T-helper 1 cell treated with Interleukin-12 subunit alpha and Interleukin-12 subunit beta and Interleukin-4 antibody, amounts not matched to agents 30 μg/mL and 1 μg/mL, for 36 hours (primary cell): Measurements from ENCODE around the gene DNM2.

Source experiments
- H3K27ac Mint-ChIP-seq: one replicate; pipeline ENCODE4 v1.8.0; 2021; ENCODE audit warnings: mild to moderate bottlenecking, mixed read lengths
- H3K27me3 Mint-ChIP-seq: one replicate; pipeline ENCODE4 v1.8.0; 2021; ENCODE audit warnings: low read depth, mixed read lengths
- H3K36me3 Mint-ChIP-seq: one replicate; pipeline ENCODE4 v1.8.0; 2021; ENCODE audit warnings: low read depth, mixed read lengths
- H3K4me1 Mint-ChIP-seq: one replicate; pipeline ENCODE4 v1.8.0; 2021; ENCODE audit warnings: low read depth, mixed read lengths
- H3K4me3 Mint-ChIP-seq: one replicate; pipeline ENCODE4 v1.8.0; 2021; ENCODE audit warnings: mild to moderate bottlenecking, moderate library complexity, mixed read lengths
- H3K9me3 Mint-ChIP-seq: one replicate; pipeline ENCODE4 v1.8.0; 2021; ENCODE audit warnings: mixed read lengths

Gene DNM2

DNA sequence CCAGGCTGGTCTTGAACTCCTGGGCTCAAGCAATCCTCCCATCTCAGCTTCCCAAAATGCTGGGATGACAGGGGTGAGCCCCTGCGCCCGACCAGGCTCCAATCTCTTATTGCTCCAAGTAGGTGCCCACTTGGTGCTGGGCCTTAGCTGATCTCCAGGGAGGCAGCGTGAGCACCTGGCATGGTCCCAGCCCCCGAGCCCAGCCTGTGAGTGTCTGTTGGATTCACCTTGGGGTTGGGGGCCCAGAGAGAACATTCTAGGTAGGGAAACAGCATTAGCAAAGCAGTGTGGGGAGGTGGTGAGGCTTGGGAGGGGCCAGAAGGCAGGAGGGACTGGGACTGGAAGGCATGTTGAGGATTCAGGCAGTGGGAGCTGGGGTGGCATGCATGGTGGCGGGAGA lies 45.5 kb downstream of the DNM2 start:
- H3K36me3 Mint-ChIP-seq = peaks cover 43% of the 10 kb centered on the region
- H3K27ac Mint-ChIP-seq = peak overlapping the region; percentile 94
- peaks cover 7% of the 10 kb centered on the region for H3K9me3 Mint-ChIP-seq
- peaks cover 64% of the 10 kb centered on the region for H3K4me1 Mint-ChIP-seq
- H3K27me3 Mint-ChIP-seq = no peaks in the 10 kb centered on the region
- peak overlapping the region; percentile 40 for H3K4me3 Mint-ChIP-seq

DNA sequence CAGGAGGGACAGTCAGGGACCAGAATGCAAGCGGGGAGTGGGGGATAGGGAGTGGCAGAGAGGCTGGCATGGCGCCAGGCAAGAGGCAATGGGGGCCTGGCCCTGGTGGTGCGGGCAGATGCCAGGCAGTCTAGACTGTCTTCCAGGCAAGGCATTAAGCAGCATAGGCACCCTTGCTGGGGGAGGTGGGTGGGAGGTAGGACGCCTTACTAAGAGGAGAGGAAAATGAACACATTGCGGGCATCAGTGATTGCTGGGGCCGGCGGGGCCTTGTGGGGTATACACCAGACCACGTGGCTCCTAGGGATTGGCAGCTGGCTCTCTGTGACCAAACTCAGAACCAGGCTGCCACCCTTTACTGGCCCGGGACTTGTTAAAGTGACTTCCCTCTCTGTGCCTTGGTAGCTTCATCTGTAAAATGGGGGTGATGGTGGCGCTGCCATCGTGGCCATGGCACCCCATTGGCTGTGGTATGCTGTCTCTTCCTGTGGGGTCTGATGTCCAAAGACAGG lies 46.0 kb downstream of the DNM2 start:
- Mint-ChIP-seq H3K27ac (peak overlapping the region; percentile 94), H3K4me3 (peak overlapping the region; percentile 40), H3K4me1 (peaks cover 67% of the 10 kb centered on the region), H3K9me3 (peaks cover 4% of the 10 kb centered on the region), H3K36me3 (peaks cover 43% of the 10 kb centered on the region), H3K27me3 (no peaks in the 10 kb centered on the region)

DNA sequence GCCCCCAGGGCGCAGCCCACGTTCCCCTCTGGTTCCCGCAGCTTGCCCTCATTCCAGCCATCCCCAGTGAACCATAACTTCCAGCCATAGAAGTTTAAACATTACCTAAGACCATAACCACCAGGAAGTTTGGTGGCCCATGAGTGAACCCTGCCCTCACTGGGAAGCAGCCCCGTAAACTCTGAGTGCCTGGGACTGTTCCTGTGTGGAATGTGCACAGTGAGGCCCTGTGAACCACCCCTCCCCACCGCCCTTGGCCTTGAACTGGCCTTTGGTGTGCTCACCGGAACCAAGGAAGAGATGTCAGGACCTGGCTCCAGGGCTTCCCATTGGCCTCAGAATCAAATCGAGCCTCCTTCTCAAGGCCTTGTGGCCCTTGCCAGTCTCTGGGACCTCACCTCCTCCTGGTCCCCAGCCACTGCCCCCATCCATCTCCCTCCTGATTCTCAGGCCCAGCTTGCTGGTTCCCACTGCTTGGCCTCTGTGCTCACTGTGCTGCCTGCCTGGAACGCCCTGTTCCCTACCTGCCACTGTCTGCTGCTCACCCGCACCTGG lies 46.5 kb downstream of the DNM2 start:
- Mint-ChIP-seq H3K4me3 (peak overlapping the region; percentile 50), H3K27me3 (no peaks in the 10 kb centered on the region), H3K4me1 (peaks cover 67% of the 10 kb centered on the region), H3K27ac (peak overlapping the region; percentile 94), H3K9me3 (no peaks in the 10 kb centered on the region), H3K36me3 (peaks cover 42% of the 10 kb centered on the region)

- no peaks in the 10 kb centered on the region for H3K9me3 Mint-ChIP-seq
- H3K27ac Mint-ChIP-seq = peak overlapping the region; percentile 20
These were observed 48.3 kb downstream of the DNM2 start for GRCh38 chr19:10766049-10766623.

DNA sequence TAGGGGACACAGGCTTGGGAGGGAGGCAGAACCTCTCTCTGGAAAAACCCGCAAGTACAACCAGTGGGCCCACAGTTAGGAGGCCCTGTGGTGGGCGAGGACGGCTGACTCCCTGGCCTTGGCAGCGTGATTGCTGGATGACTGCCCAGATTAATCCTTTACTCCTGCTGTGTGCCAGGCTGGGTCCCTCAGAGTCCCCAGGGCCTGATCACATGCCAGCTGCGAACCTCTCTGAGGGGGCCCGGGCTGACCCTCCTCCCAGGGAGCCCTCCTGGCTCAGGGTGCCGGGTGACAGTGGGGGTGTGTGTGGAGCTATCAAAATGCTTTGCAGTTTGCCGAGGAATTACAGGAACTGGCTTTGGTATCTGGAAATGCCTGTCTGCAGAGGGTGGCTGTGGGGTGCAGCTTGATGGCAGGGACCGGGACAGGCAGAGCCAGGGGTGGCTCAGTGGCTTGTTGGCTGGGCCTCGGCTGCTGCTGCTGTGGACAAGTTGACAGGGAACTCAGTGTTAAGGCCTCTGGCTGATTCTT lies 48.9 kb downstream of the DNM2 start:
- peak overlapping the region; percentile 20 for H3K27ac Mint-ChIP-seq
- H3K9me3 Mint-ChIP-seq = no peaks in the 10 kb centered on the region
- no peaks in the 10 kb centered on the region for H3K27me3 Mint-ChIP-seq
- peaks cover 35% of the 10 kb centered on the region for H3K36me3 Mint-ChIP-seq
- no peak overlapping the region for H3K4me3 Mint-ChIP-seq
- peaks cover 63% of the 10 kb centered on the region for H3K4me1 Mint-ChIP-seq

More at GRCh38 chr19:10766049-10766623, 48.3 kb downstream of the DNM2 start:
- Mint-ChIP-seq H3K4me1 (peaks cover 67% of the 10 kb centered on the region), H3K27me3 (no peaks in the 10 kb centered on the region), H3K4me3 (no peak overlapping the region), H3K36me3 (peaks cover 40% of the 10 kb centered on the region)

DNA sequence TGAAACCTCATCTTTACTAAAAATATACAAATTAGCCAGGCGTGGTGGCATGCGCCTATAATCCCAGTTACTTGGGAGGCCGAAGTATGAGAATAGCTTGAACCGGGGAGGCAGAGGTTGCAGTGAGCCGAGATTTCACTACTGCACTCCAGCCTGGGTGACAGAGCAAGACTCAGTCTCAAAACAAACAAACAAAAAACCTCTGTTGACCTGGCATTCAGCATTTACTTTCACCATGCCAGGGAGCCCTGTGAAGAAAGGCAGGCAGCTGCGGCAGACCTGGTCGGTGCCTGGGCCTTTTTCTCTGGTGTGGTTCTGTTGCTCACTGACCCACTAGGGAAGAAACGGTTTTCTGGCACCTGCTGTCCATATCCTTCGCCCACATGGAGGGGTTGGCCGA lies 49.8 kb downstream of the DNM2 start:
- no peak overlapping the region for H3K4me3 Mint-ChIP-seq
- H3K36me3 Mint-ChIP-seq = peaks cover 31% of the 10 kb centered on the region
- no peaks in the 10 kb centered on the region for H3K9me3 Mint-ChIP-seq
- peak overlapping the region; percentile 52 for H3K27ac Mint-ChIP-seq
- H3K4me1 Mint-ChIP-seq = peaks cover 58% of the 10 kb centered on the region
- H3K27me3 Mint-ChIP-seq = no peaks in the 10 kb centered on the region

DNA sequence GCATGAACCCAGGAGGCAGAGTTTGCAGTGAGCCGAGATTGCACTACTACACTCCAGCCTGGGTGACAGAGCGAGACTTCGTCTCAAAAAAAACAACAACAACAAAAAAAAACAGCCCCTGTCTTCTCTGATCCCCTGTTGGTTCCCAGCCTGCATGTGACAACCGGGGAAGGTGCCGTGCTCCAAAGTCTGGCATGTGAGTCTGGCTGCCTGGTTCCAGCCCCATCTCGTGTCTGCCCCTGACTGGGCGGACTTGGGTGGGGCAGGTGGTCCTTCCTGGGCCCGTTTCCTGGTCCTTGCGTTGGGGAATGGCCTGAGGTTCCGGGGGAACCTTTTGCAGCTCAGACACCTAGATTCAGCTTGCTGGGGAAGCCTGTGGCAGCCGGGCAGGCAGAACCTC lies 50.5 kb downstream of the DNM2 start:
- peaks cover 54% of the 10 kb centered on the region for H3K4me1 Mint-ChIP-seq
- no peaks in the 10 kb centered on the region for H3K27me3 Mint-ChIP-seq
- peaks cover 28% of the 10 kb centered on the region for H3K36me3 Mint-ChIP-seq
- H3K27ac Mint-ChIP-seq = peak overlapping the region; percentile 49
- H3K9me3 Mint-ChIP-seq = no peaks in the 10 kb centered on the region
- no peak overlapping the region for H3K4me3 Mint-ChIP-seq

- H3K4me1 Mint-ChIP-seq = peaks cover 50% of the 10 kb centered on the region
- no peaks in the 10 kb centered on the region for H3K27me3 Mint-ChIP-seq
- H3K27ac Mint-ChIP-seq = peak overlapping the region; percentile 49
- no peaks in the 10 kb centered on the region for H3K9me3 Mint-ChIP-seq
- H3K4me3 Mint-ChIP-seq = no peak overlapping the region
- peaks cover 27% of the 10 kb centered on the region for H3K36me3 Mint-ChIP-seq
These were observed 51.1 kb downstream of the DNM2 start for GRCh38 chr19:10768936-10769335.

GRCh38 chr19:10769533-10770491 lies 51.9 kb downstream of the DNM2 start:
- Mint-ChIP-seq H3K4me3 (no peak overlapping the region), H3K27me3 (no peaks in the 10 kb centered on the region), H3K9me3 (no peaks in the 10 kb centered on the region), H3K27ac (peak overlapping the region; percentile 49), H3K4me1 (peaks cover 48% of the 10 kb centered on the region), H3K36me3 (peaks cover 26% of the 10 kb centered on the region)

DNA sequence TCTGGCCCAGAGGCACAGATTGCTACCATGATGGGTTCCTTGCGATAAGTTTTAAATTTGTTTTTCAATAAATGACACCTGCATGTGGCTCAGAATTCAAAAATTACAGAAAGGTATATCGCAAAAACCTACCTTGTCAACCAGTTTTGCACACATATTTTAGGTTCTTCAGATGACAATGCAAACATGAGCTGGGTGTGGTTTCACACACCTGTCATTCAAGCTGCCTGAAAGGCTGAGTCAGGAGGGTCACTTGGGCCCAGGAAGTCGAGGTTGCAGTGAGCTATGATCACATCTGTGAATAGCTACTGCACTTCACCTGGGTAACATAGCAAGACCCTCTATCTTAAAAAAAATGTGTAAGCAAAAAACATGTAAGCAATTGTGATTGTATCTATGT lies 56.1 kb downstream of the DNM2 start:
- Mint-ChIP-seq H3K36me3 (peaks cover 49% of the 10 kb centered on the region), H3K4me3 (no peak overlapping the region)

GRCh38 chr19:10774893-10775292 lies 57.0 kb downstream of the DNM2 start:
- H3K36me3 Mint-ChIP-seq = peaks cover 49% of the 10 kb centered on the region
- H3K4me3 Mint-ChIP-seq = no peak overlapping the region
- no peaks in the 10 kb centered on the region for H3K27me3 Mint-ChIP-seq
- H3K27ac Mint-ChIP-seq = peak overlapping the region; percentile 62
- H3K9me3 Mint-ChIP-seq = no peaks in the 10 kb centered on the region
- peaks cover 41% of the 10 kb centered on the region for H3K4me1 Mint-ChIP-seq

More for the DNA sequence above, 56.1 kb downstream of the DNM2 start:
- Mint-ChIP-seq H3K27ac (peak overlapping the region; percentile 55), H3K27me3 (no peaks in the 10 kb centered on the region), H3K9me3 (no peaks in the 10 kb centered on the region), H3K4me1 (peaks cover 46% of the 10 kb centered on the region)

- H3K9me3 Mint-ChIP-seq = no peaks in the 10 kb centered on the region
- H3K36me3 Mint-ChIP-seq = peaks cover 57% of the 10 kb centered on the region
- H3K4me3 Mint-ChIP-seq = no peak overlapping the region
- peak overlapping the region; percentile 75 for H3K27ac Mint-ChIP-seq
- H3K4me1 Mint-ChIP-seq = peaks cover 42% of the 10 kb centered on the region
- H3K27me3 Mint-ChIP-seq = no peaks in the 10 kb centered on the region
These were observed 59.2 kb downstream of the DNM2 start for GRCh38 chr19:10776900-10777650.

- no peaks in the 10 kb centered on the region for H3K27me3 Mint-ChIP-seq
- H3K27ac Mint-ChIP-seq = peak overlapping the region; percentile 72
- no peaks in the 10 kb centered on the region for H3K9me3 Mint-ChIP-seq
- H3K36me3 Mint-ChIP-seq = peaks cover 59% of the 10 kb centered on the region
- H3K4me3 Mint-ChIP-seq = no peak overlapping the region
- H3K4me1 Mint-ChIP-seq = peaks cover 35% of the 10 kb centered on the region
These were observed 62.5 kb downstream of the DNM2 start for GRCh38 chr19:10780368-10780767.

DNA sequence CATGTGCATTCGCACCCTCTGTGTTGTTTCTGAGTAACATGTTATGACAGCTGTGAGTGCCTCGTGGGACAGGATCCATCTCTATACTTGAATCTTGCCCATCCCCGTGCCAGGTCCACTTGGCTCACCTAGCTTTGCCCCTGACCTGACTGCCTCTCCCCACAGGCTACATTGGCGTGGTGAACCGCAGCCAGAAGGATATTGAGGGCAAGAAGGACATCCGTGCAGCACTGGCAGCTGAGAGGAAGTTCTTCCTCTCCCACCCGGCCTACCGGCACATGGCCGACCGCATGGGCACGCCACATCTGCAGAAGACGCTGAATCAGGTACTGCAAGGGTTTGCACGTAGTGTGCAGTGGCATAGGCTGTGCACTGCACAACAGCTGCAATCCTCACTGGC lies 64.9 kb downstream of the DNM2 start:
- peaks cover 17% of the 10 kb centered on the region for H3K4me1 Mint-ChIP-seq
- H3K36me3 Mint-ChIP-seq = peaks cover 57% of the 10 kb centered on the region
- H3K27me3 Mint-ChIP-seq = no peaks in the 10 kb centered on the region
- H3K4me3 Mint-ChIP-seq = no peak overlapping the region
- peak overlapping the region; percentile 69 for H3K27ac Mint-ChIP-seq
- H3K9me3 Mint-ChIP-seq = no peaks in the 10 kb centered on the region
